NCI-H524 treated with DMSO at 0.1 percent for 48 hours (cell line): ENCODE measurements around the gene PTCD1.

ENCODE experiments used
- DNase-seq: peaks from one replicate; lab custom pipeline; 2025; lab: John Stamatoyannopoulos, UW

The PTCD1 gene

DNA sequence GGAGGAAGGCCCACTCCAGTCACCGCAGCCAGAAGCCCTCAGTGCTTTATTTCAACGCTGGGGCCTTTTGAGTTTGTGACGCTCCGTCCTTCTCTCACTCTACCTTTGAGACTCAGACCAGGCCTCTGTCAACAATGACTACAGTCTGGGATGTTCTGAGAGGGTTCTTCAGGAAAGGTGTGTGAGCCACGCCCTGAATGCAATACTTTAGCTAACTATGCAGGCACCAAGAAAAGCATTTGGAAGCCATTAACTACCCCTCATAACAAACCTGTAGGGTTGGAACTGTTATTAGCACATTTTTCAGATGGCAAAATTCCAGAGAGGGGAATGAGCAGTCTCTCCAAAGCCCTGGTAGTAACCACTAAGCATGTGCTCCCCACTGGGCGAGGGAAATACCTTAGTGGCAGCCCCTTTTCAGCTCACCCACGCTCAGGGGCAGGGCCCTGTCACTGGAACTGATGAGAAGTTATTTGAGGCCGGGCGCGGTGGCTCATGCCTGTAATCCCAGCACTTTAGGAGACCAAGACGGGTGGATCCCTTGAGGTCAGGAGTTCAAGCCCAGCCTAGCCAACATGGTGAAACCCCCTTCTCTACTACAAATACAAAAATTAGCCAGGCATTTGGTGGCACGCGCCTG is 69.7 kb downstream of the PTCD1 start:
- no peak for DNase-seq
